Inflammatory macrophage treated with lipopolysaccharide for 4 hours (primary cell): ENCODE measurements around the gene LRRC45.

Source experiments
- DNase-seq: peaks from one replicate; pipeline ENCODE4 v3.0.0-alpha.2; 2020

The LRRC45 gene

GRCh38 chr17:82008258-82008940 lies 14.7 kb upstream of the LRRC45 start:
- no peak for DNase-seq

GRCh38 chr17:82008941-82009405 lies 14.1 kb upstream of the LRRC45 start:
- DNase-seq = no peak

GRCh38 chr17:82009413-82009812 lies 13.7 kb upstream of the LRRC45 start:
- DNase-seq = no peak

- no peak for DNase-seq
Measured at GRCh38 chr17:82010575-82011525, 12.3 kb upstream of the LRRC45 start.

- no peak for DNase-seq
Measured at GRCh38 chr17:82011617-82012187, 11.4 kb upstream of the LRRC45 start.

GRCh38 chr17:82012261-82012639 lies 10.9 kb upstream of the LRRC45 start:
- DNase-seq = no peak

GRCh38 chr17:82012640-82013295 lies 10.3 kb upstream of the LRRC45 start:
- DNase-seq = no peak

- DNase-seq = no peak
Measured at GRCh38 chr17:82013341-82013740, 9.8 kb upstream of the LRRC45 start.

GRCh38 chr17:82013772-82014321 lies 9.3 kb upstream of the LRRC45 start:
- DNase-seq = no peak

GRCh38 chr17:82014432-82014831 lies 8.7 kb upstream of the LRRC45 start:
- no peak for DNase-seq

GRCh38 chr17:82014971-82015310 lies 8.2 kb upstream of the LRRC45 start:
- DNase-seq = no peak

GRCh38 chr17:82015311-82015971 lies 7.7 kb upstream of the LRRC45 start:
- no peak for DNase-seq

- DNase-seq = no peak
Measured at GRCh38 chr17:82016061-82016874, 6.8 kb upstream of the LRRC45 start.

GRCh38 chr17:82016875-82017459 lies 6.1 kb upstream of the LRRC45 start:
- no peak for DNase-seq

GRCh38 chr17:82017612-82018151 lies 5.4 kb upstream of the LRRC45 start:
- no peak for DNase-seq

GRCh38 chr17:82018152-82018988 lies 4.7 kb upstream of the LRRC45 start:
- DNase-seq = no peak

- DNase-seq = no peak
Measured at GRCh38 chr17:82018989-82019689, 4.0 kb upstream of the LRRC45 start.

GRCh38 chr17:82019690-82020571 lies 3.2 kb upstream of the LRRC45 start:
- peak; percentile 53 for DNase-seq
